A673 (cell line): ENCODE results near the gene FAM168A. TPM values are rescaled to one million over a fixed set of nuclear protein-coding genes. Genes with fewer than 3 reads are reported as not detected.

Experiments
- BruUV-seq: library from RNA; stranded (reverse); fragments of 400-500 nt; replicated peaks from 2 replicates; lab custom pipeline; 2021; lab: Mats Ljungman, UMichigan
- CTCF ChIA-PET: fragments of 300-600 bp; sonication (Branson Sonifier 250); formaldehyde crosslinking; loops from one replicate; lab custom pipeline; 2022; ENCODE audit warnings: antibody characterized with exemption; lab: Charles Lee
- POLR2A ChIA-PET: fragments of 300-600 bp; sonication (Branson Sonifier 250); formaldehyde crosslinking; loops from one replicate; lab custom pipeline; 2022; ENCODE audit warnings: antibody characterized with exemption; ENCODE audit not compliant: low non-redundant PET; lab: Charles Lee
- DNase-seq: peaks from one replicate; pipeline ENCODE4 v3.0.0-alpha.2; 2015; ENCODE audit warnings: low spot score
- H3K27ac ChIP-seq: fragments of 200-600 bp; sonication (generic); 2 replicates; pipeline ENCODE4 v1.5.1; 2016; ENCODE audit warnings: mixed run types, low read depth, mild to moderate bottlenecking, mixed read lengths, antibody characterized with exemption, low read length; ENCODE audit not compliant: poor library complexity, severe bottlenecking
- H3K27me3 ChIP-seq: fragments of 200-600 bp; sonication (generic); replicated peaks from 2 replicates; pipeline ENCODE4 v1.6.1; 2017; ENCODE audit warnings: mixed run types, low read depth, mild to moderate bottlenecking, mixed read lengths, antibody characterized with exemption, low read length; ENCODE audit not compliant: insufficient read depth, poor library complexity
- H3K36me3 ChIP-seq: fragments of 200-600 bp; sonication (generic); 2 replicates; pipeline ENCODE4 v1.6.1; 2016; ENCODE audit warnings: mixed run types, mild to moderate bottlenecking, mixed read lengths, antibody characterized with exemption, low read length; ENCODE audit not compliant: insufficient read depth, poor library complexity, severe bottlenecking
- H3K4me1 ChIP-seq: fragments of 200-600 bp; sonication (generic); 2 replicates; pipeline ENCODE4 v1.6.1; 2017; ENCODE audit warnings: mixed run types, mild to moderate bottlenecking, mixed read lengths, antibody characterized with exemption, low read length; ENCODE audit not compliant: insufficient read depth, poor library complexity, severe bottlenecking
- H3K4me3 ChIP-seq: fragments of 200-600 bp; sonication (generic); 2 replicates; pipeline ENCODE4 v1.5.1; 2016; ENCODE audit warnings: low read depth, mixed run types, mild to moderate bottlenecking, mixed read lengths, low read length; ENCODE audit not compliant: poor library complexity, severe bottlenecking
- H3K9me3 ChIP-seq: fragments of 200-600 bp; sonication (generic); 2 replicates; pipeline ENCODE4 v1.6.1; 2016; ENCODE audit warnings: mixed run types, low read depth, mild to moderate bottlenecking, mixed read lengths, antibody characterized with exemption, low read length; ENCODE audit not compliant: poor library complexity, severe bottlenecking
- EZH2 ChIP-seq: fragments of 200-600 bp; sonication (generic); IDR thresholded peaks from 2 replicates; pipeline ENCODE4 v1.6.1; 2017; ENCODE audit warnings: borderline replicate concordance, low read depth, mild to moderate bottlenecking, mixed read lengths, antibody characterized with exemption, low read length; ENCODE audit not compliant: poor library complexity, severe bottlenecking
- intact Hi-C: fragments of 100-400 bp; cut with micrococcal nuclease; formaldehyde crosslinking; loops from one replicate; pipeline ENCODE4 v1.10.0; 2022; ENCODE audit not compliant: unreplicated experiment
- total RNA-seq: library from RNA; stranded (reverse); gene quantifications from 2 replicates; pipeline ENCODE4 v1.2.3, GENCODE V29; 2021
- TF ChIP-seq, protein P1 (sequence below): fragments of 300-800, 200-600 bp; sonication (generic); conservative IDR thresholded peaks from 2 replicates; pipeline ENCODE4 v1.5.1; 2017; ENCODE audit warnings: low read depth, mild to moderate bottlenecking, antibody characterized with exemption, low read length, moderate library complexity, mixed read lengths

The FAM168A gene
- total RNA-seq, 1 experiment from 2014 or later, result 46.1 TPM

DNA sequence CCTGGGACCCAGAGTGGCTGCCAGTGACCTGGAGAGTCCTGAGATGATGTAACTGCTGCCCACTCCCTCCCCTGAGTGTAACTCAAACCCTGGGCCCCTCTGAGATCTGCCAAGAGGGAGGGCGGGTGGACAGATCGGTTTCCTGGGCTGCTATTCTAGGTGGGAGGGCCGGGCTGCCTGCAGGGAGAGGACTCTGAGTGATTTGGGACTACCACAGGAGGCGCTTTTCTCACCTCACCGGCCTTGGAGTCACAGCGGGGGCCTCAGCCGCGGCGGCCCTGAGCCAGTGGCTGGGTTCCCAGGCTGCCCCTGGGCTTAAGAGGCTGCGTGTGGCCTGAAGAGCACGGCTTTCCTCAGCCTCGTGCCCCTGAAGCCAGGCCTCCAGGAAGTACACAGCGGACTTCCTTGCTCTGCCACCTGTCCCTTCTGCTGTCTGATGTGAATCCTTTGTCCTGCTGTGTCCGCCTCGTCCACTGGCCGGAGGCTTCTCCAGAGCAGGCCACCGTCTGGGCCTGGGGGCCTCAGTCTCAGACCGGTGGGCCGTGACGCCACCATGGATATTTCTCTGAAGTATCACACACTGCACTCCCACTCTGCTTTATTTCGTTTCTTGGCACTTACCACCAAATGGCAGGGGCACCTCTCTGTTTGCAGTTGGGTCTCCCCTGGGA, 210.2 kb downstream of the FAM168A start:
- TF ChIP-seq, protein P1, sequence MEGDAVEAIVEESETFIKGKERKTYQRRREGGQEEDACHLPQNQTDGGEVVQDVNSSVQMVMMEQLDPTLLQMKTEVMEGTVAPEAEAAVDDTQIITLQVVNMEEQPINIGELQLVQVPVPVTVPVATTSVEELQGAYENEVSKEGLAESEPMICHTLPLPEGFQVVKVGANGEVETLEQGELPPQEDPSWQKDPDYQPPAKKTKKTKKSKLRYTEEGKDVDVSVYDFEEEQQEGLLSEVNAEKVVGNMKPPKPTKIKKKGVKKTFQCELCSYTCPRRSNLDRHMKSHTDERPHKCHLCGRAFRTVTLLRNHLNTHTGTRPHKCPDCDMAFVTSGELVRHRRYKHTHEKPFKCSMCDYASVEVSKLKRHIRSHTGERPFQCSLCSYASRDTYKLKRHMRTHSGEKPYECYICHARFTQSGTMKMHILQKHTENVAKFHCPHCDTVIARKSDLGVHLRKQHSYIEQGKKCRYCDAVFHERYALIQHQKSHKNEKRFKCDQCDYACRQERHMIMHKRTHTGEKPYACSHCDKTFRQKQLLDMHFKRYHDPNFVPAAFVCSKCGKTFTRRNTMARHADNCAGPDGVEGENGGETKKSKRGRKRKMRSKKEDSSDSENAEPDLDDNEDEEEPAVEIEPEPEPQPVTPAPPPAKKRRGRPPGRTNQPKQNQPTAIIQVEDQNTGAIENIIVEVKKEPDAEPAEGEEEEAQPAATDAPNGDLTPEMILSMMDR, result no peak
- no peak for TF ChIP-seq EZH2
- no peak overlapping the region for H3K4me3 ChIP-seq
- ChIA-PET CTCF (no interaction called here), POLR2A (interaction anchor here (0.6 kb wide), 1 partner anchor 443 kb away, joined by 3 read pairs; no protein-coding TSS in a partner anchor)
- no peaks in the 10 kb centered on the region for H3K36me3 ChIP-seq
- peak overlapping the region; percentile 49 for H3K27ac ChIP-seq
- BruUV-seq, result no TSS peak
- no peaks in the 10 kb centered on the region for H3K27me3 ChIP-seq
- no peaks in the 10 kb centered on the region for H3K9me3 ChIP-seq
- H3K4me1 ChIP-seq, result peaks cover 65% of the 10 kb centered on the region
- intact Hi-C loops, result no loop called here
- DNase-seq, result no peak

DNA sequence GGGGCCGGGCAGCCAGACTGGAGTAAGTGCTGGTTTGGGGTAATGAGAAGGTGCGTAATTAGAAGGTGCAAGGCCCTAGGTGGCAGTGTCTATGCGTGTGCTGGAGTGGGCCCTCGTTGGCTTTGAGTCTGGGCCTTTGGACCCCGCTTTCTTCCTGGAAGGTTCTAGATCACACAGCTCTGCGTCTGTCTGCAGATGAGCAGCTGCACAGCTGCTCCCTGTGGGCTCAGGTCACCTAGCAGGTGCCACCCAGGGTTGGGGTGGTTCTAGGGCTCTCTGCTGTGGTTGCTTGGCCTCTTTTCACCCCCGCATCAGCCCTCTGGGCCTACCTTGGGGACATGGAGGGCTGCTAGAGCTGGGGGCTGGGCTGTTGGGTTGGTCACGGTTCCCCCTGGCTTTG, 211.4 kb downstream of the FAM168A start:
- TF ChIP-seq, protein P1, result no peak
- no peak for TF ChIP-seq EZH2
- Histone ChIP-seq H3K27ac (peak overlapping the region; percentile 46), H3K36me3 (no peaks in the 10 kb centered on the region), H3K4me1 (peaks cover 66% of the 10 kb centered on the region), H3K27me3 (no peaks in the 10 kb centered on the region), H3K4me3 (no peak overlapping the region), H3K9me3 (no peaks in the 10 kb centered on the region)
- no peak for DNase-seq
- CTCF ChIA-PET, result no interaction called here
- intact Hi-C loops, result no loop called here
- no TSS peak for BruUV-seq
- POLR2A ChIA-PET, result no interaction called here

DNA sequence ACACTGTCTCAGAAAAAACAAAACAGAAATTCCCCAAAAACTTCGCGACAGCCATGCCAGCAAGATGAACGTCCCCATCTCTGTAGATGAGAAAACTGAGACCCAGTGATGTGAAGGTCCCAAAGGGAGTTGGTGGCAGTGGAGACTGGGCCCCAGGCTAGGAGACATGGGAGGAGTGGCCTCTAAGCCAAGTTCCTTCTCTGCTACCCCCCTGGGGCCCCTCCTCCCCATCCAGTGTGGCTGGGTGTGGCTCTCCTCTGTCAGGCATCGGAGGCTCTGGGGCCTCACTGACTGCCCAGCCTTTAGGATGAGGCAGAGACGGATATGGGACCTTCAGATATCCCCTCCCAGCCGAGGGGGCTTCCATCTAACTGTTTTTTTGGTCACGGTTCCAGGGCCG, 211.9 kb downstream of the FAM168A start:
- intact Hi-C loops, result no loop called here

More for the DNA sequence above, 211.9 kb downstream of the FAM168A start:
- peak; percentile 37 for DNase-seq
- H3K9me3 ChIP-seq, result no peaks in the 10 kb centered on the region
- no peak overlapping the region for H3K4me3 ChIP-seq
- POLR2A ChIA-PET, result no interaction called here
- H3K36me3 ChIP-seq, result no peaks in the 10 kb centered on the region
- H3K4me1 ChIP-seq, result peaks cover 66% of the 10 kb centered on the region
- CTCF ChIA-PET, result no interaction called here
- no peaks in the 10 kb centered on the region for H3K27me3 ChIP-seq
- no peak for TF ChIP-seq EZH2
- TF ChIP-seq, protein P1, result no peak
- H3K27ac ChIP-seq, result peak overlapping the region; percentile 56
- no TSS peak for BruUV-seq
